Nasal cavity respiratory epithelium epithelial cell of viscerocranial mucosa (primary cell): ENCODE results near the gene CSH1. TPM values are rescaled to one million over a fixed set of nuclear protein-coding genes. Genes with fewer than 3 reads are reported as not detected.

Source experiments
- total RNA-seq: library from RNA; depleted of rRNA; stranded (reverse); fragments of >200 nt; gene quantifications from 2 replicates; pipeline ENCODE4 v1.2.3, GENCODE V29; 2014

CSH1 gene
- not detected in 2 replicates for total RNA-seq

DNA sequence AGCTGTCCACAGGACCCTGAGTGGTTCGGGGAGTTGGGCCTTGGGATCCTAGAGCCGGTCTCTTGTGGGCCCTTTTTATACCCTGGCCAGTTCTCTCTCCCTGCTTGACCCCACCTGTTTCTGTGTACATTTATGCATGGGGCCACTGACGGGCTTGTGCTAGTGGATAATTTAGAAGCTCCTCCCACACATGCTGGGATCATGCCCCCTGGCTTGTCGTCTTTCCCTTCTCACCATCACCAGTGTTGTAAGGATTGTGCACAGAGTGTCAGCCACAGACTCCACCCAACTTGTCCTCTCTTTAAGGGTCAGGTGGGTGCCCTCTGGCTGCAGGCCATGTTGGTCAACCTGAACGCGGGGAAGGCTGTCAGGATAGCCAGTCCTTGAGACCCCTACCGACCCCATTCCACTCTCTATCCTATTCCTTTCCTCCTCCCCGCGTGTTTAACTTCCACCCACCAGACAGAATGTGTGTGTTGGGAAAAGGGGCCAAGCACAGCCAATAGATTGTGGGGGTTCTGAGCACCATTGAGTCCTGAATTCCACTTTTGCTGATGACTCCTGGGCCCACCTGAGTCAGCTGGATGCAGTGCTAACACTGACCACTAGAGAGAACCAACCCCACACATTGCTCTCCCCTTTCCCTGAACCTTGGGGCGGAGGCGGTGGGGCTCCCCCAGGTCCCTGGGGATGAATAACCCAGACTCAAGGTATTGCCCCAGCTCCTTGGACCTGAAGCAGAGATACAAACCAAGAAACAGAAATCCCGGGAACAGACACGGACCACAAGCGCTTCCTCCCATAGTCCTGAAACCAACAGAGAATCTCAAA, at the start of gene CSH1:
TSS of gene CSH1 (minus strand) at position 51 of the 831 bp plus-strand sequence. CDS start 63 bp downstream, outside the sequence.

GRCh38 chr17:63931981-63932561, 35.7 kb upstream of the CSH1 start, which contains the start of gene CD79B:
Gene CD79B, minus strand, starts transcription at chr17:63932331. Its CDS starts 70 bp downstream, at chr17:63932261.

DNA sequence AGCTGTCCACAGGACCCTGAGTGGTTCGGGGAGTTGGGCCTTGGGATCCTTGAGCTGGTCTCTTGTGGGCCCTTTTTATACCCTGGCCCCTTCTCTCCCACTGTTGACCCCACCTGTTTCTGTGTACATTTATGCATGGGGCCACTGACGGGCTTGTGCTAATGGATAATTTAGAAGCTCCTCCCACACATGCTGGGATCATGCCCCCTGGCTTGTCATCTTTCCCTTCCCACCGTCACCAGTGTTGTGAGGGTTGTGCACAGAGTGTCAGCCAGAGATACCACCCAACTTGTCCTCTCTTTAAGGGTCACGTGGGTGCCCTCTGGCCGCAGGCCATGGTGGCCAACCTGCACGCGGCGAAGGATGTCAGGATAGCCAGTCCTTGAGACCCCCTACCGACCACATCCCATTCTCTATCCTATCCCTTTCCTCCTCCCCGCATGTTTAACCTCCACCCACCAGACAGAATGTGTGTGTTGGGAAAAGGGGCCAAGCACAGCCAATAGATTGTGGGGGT, 22.5 kb upstream of the CSH1 start, which contains the start of gene GH1:
TSS of gene GH1 (minus strand) at position 51 of the 517 bp plus-strand sequence. CDS start 63 bp downstream, outside the sequence.

GRCh38 chr17:63911041-63911635, 14.8 kb upstream of the CSH1 start, which contains the start of gene CSHL1:
Gene CSHL1, minus strand, starts transcription at chr17:63911258. Its CDS starts 62 bp downstream, at chr17:63911196.

GRCh38 chr17:63881935-63882601, 14.3 kb downstream of the CSH1 start, which contains the start of gene GH2:
Gene GH2, minus strand, starts transcription at chr17:63881944. Its CDS starts 143 bp downstream, at chr17:63881801.

DNA sequence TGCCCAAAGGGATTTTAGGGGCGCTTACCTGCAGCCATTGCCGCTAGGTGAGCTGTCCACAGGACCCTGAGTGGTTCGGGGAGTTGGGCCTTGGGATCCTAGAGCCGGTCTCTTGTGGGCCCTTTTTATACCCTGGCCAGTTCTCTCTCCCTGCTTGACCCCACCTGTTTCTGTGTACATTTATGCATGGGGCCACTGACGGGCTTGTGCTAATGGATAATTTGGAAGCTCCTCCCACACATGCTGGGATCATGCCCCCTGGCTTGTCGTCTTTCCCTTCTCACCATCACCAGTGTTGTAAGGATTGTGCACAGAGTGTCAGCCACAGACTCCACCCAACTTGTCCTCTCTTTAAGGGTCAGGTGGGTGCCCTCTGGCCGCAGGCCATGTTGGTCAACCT, 22.8 kb downstream of the CSH1 start, which contains the start of gene CSH2:
TSS of gene CSH2 (minus strand) at position 101 of the 400 bp plus-strand sequence. CDS start at position 38, 63 bp downstream.

Other genes with a start within 250 kb of the CSH1 start
- gene LIMD2, start 196.4 kb downstream of the CSH1 start, total RNA-seq = 0.34 and 4.1 TPM in 2 replicates
- 11.3 and 18.2 TPM in 2 replicates for gene STRADA, start 154.8 kb downstream of the CSH1 start, total RNA-seq
- gene CCDC47, start 123.0 kb downstream of the CSH1 start, total RNA-seq = 142 and 214 TPM in 2 replicates
- gene DDX42, start 122.4 kb downstream of the CSH1 start, total RNA-seq = 70.4 and 116 TPM in 2 replicates
- gene PSMC5, start 69.1 kb downstream of the CSH1 start, total RNA-seq = 54.7 and 64.1 TPM in 2 replicates
- 46.3 and 111 TPM in 2 replicates for gene FTSJ3, start 68.9 kb downstream of the CSH1 start, total RNA-seq
- gene SMARCD2, start 53.9 kb downstream of the CSH1 start, total RNA-seq = 76.6 and 105 TPM in 2 replicates
- gene CSH2, start 22.9 kb downstream of the CSH1 start, total RNA-seq = not detected in 2 replicates
- gene GH2, start 14.6 kb downstream of the CSH1 start, total RNA-seq = not detected in 2 replicates
- not detected in 2 replicates for gene CSHL1, start 14.7 kb upstream of the CSH1 start, total RNA-seq
- not detected in 2 replicates for gene GH1, start 22.3 kb upstream of the CSH1 start, total RNA-seq
- not detected in 2 replicates for gene CD79B, start 35.8 kb upstream of the CSH1 start, total RNA-seq
- 0.07 and 0.68 TPM in 2 replicates for gene SCN4A, start 76.3 kb upstream of the CSH1 start, total RNA-seq
- gene PRR29, start 101.8 kb upstream of the CSH1 start, total RNA-seq = not detected in 2 replicates
- under 0.01 and 0.64 TPM in 2 replicates for gene ICAM2, start 124.1 kb upstream of the CSH1 start, total RNA-seq
- gene ERN1, start 233.6 kb upstream of the CSH1 start, total RNA-seq = 46.1 and 53.1 TPM in 2 replicates